GM23338 (cell line): ENCODE data around the gene ASAP2.

Experiments used
- CTCF ChIP-seq, 2 experiments: fragments of 200-600 bp in 1 of 2; sonication (generic) in 1 of 2; conservative IDR thresholded peaks; 2 replicates each; pipeline versions ENCODE4 v1.5.1 to v1.6.1; 2016 to 2017; ENCODE audit warnings: antibody characterized with exemption in 2 of 2, low read depth in 2 of 2, mild to moderate bottlenecking in 2 of 2, moderate library complexity in 1 of 2
- POLR2AphosphoS5 ChIP-seq: IDR thresholded peaks from 2 replicates; pipeline ENCODE4 v1.6.1; 2016; ENCODE audit warnings: antibody characterized with exemption, low read depth

- TF ChIP-seq CTCF (conservative IDR thresholded peaks at IDR 0.05; ENCODE audit: low read depth in 2 of 2) (no peak), POLR2AphosphoS5 (no peak)
Observed at GRCh38 chr2:9408641-9409151, 202.1 kb downstream of the ASAP2 start.
